Gastroesophageal sphincter (tissue), 4 donors: ENCODE data around the gene CTNNBL1. TPM values are rescaled to one million over a fixed set of nuclear protein-coding genes. Genes with fewer than 3 reads are reported as not detected.

Experiments used
- ATAC-seq: fragments of 150-250 bp; one replicate; pipeline ENCODE4 v1.9.1; 2016; ENCODE audit warnings: mild to moderate bottlenecking, moderate library complexity
- H3K27ac ChIP-seq, 4 donors: fragments of 200-600 bp; sonication (generic) in 3 of 4; 1 replicate in 3 of 4; 2 replicates in 1 of 4; pipeline ENCODE4 v1.5.1; 2016 to 2019
- H3K27me3 ChIP-seq: fragments of 200-600 bp; sonication (generic); one replicate; pipeline ENCODE4 v1.5.1; 2019
- H3K36me3 ChIP-seq, 2 donors: fragments of 200-600 bp; sonication (generic); one replicate each; pipeline ENCODE4 v1.5.1; 2019; ENCODE audit warnings: control low read depth in 1 of 2
- H3K4me1 ChIP-seq, 3 donors: fragments of 200-600 bp; sonication (generic); 1 replicate in 2 of 3; 2 replicates in 1 of 3; pipeline ENCODE4 v1.5.1; 2016 to 2019; ENCODE audit warnings: control low read depth in 2 of 3
- H3K4me3 ChIP-seq, 2 donors: fragments of 200-600 bp; sonication (generic); one replicate each; pipeline ENCODE4 v1.5.1; 2019; ENCODE audit warnings: mild to moderate bottlenecking in 1 of 2, moderate library complexity in 1 of 2
- H3K9me3 ChIP-seq, 3 donors: fragments of 200-600 bp; sonication (generic); one replicate each; pipeline ENCODE4 v1.5.1; 2017 to 2019; ENCODE audit warnings: control low read depth in 2 of 3
- CTCF ChIP-seq, 4 experiments: fragments of 200-600 bp in 2 of 4; fragments of 450-650 bp in 2 of 4; sonication (generic) in 1 of 4; IDR thresholded peaks; one replicate each; pipeline ENCODE4 v1.5.1; 2017 to 2019; ENCODE audit warnings: antibody characterized with exemption in 4 of 4, mild to moderate bottlenecking in 2 of 4, moderate library complexity in 2 of 4
- EP300 ChIP-seq: sonication (generic); formaldehyde crosslinking; IDR thresholded peaks from one replicate; pipeline ENCODE4 v1.6.1; 2017; ENCODE audit warnings: antibody characterized with exemption, mild to moderate bottlenecking
- POLR2A ChIP-seq, 2 donors: fragments of 450-650 bp; IDR thresholded peaks; one replicate each; pipeline ENCODE4 v1.6.1; 2017; ENCODE audit warnings: antibody characterized with exemption in 2 of 2, mild to moderate bottlenecking in 2 of 2, moderate library complexity in 1 of 2
- POLR2AphosphoS5 ChIP-seq: sonication (generic); formaldehyde crosslinking; IDR thresholded peaks from one replicate; pipeline ENCODE4 v1.6.1; 2017; ENCODE audit warnings: antibody characterized with exemption
- WGBS, 2 donors: methylation state at CpG; one replicate each; pipeline ENCODE4 v1.1.5; 2018; ENCODE audit warnings: low coverage in 1 of 2; 5-methylcytosine and 5-hydroxymethylcytosine counted together
- total RNA-seq, 4 donors: library from RNA; depleted of rRNA; stranded (reverse); fragments of >200 nt; gene quantifications; one replicate each; pipeline ENCODE4 v1.1.0, GENCODE V29; 2016

The CTNNBL1 gene
- total RNA-seq, 4 donors from 2014 or later, result 43.8 to 58.4 (median 47.1) TPM

- peaks cover 50% of the 10 kb centered on the region for H3K27me3 ChIP-seq
- WGBS, 2 donors, result 13 to 40% methylated on average over 7 to 10 of the region's 18 CpGs
- ATAC-seq, result no peak
- H3K4me3 ChIP-seq, result no peak overlapping the region
- peaks cover 0 to 69% (median 11%) of the 10 kb centered on the region in 3 donors for H3K4me1 ChIP-seq
- TF ChIP-seq CTCF (IDR thresholded peaks at IDR 0.05), result no peak
- no peak for TF ChIP-seq POLR2AphosphoS5
- H3K27ac ChIP-seq, result no peak overlapping the region
- H3K36me3 ChIP-seq, result no peaks in the 10 kb centered on the region
- no peaks in the 10 kb centered on the region for H3K9me3 ChIP-seq
Observed at GRCh38 chr20:37901240-37901639, 207.4 kb downstream of the CTNNBL1 start.

DNA sequence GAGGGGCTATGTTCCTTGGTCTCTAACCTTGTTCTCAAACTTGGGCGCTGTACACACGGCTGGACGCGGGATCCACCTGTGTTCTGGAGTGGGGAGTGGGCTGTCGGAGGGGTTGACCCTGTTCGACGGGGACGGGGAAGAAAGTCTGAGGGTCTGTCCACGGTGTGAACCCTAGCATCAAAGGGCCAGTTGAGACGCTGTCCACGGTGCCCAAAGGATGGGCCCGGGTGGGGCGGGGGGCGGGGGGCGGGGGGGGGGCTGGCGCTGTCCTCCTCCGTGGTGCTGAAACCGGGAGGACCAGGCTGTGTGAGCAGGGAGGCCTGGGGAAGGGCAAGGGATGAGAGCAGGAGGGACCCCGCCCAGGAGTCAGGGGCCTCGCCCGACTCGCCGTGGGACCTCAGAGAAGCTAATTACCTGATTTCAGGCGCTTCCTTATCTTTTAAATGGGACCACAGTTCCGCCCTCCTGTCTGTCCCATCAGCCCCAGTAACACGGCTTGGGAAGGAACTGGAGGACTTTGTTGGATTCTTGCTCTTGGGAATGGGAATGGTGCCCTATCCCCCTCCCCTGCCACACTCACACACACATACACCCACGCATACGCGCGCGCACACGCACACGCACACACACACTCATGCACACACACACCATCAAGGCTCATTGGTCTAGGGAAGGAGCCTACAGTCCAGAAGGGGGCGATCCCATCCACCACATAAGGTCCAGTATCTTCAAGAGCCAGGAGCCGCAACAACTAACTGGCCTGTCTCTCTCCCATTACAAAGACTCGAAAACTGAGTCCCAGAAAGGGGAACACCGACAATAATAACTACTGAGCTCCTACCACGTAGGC, 208.0 kb downstream of the CTNNBL1 start:
- Histone ChIP-seq H3K27ac (no peak overlapping the region), H3K4me3 (peak overlapping the region; percentile 43 to 58), H3K27me3 (peaks cover 56% of the 10 kb centered on the region), H3K36me3 (no peaks in the 10 kb centered on the region), H3K9me3 (no peaks in the 10 kb centered on the region), H3K4me1 (peaks cover 0 to 67% (median 11%) of the 10 kb centered on the region in 3 donors)
- peak; percentile 54 for ATAC-seq
- TF ChIP-seq EP300, result no peak
- TF ChIP-seq POLR2AphosphoS5, result no peak
- peak in 3 of 4 experiments; percentile 43 to 56 (median 44) for TF ChIP-seq CTCF (IDR thresholded peaks at IDR 0.05)
- TF ChIP-seq POLR2A (IDR thresholded peaks at IDR 0.05), result no peak
- whole genome bisulfite sequencing, 2 donors, result 0 to 14% methylated on average over 1 to 13 of the region's 38 CpGs

- 17 to 40% methylated on average over 2 to 5 of the region's 71 CpGs for WGBS, 2 donors
- Histone ChIP-seq H3K27me3 (peaks cover 58% of the 10 kb centered on the region), H3K36me3 (no peaks in the 10 kb centered on the region), H3K4me3 (peak within 1 kb of the TSS; percentile 43 to 58), H3K4me1 (peaks cover 0 to 67% (median 17%) of the 10 kb centered on the region in 3 donors), H3K9me3 (no peaks in the 10 kb centered on the region), H3K27ac (peak within 1 kb of the TSS in 3 of 4 donors; percentile 41 to 67 (median 66))
- no peak for TF ChIP-seq POLR2AphosphoS5
- TF ChIP-seq POLR2A (IDR thresholded peaks at IDR 0.05), result no peak
- no peak for TF ChIP-seq CTCF (IDR thresholded peaks at IDR 0.05)
- no peak for TF ChIP-seq EP300
- ATAC-seq, result peak; percentile 26
Observed at GRCh38 chr20:37902504-37903313, 208.9 kb downstream of the CTNNBL1 start, which contains the start of gene VSTM2L. VSTM2L (plus strand) TSS chr20:37903127; CDS start chr20:37903351, 224 bp downstream.

GRCh38 chr20:37903317-37904007, 209.6 kb downstream of the CTNNBL1 start:
- Histone ChIP-seq H3K36me3 (no peaks in the 10 kb centered on the region), H3K27me3 (peaks cover 64% of the 10 kb centered on the region), H3K9me3 (no peaks in the 10 kb centered on the region), H3K4me3 (peak overlapping the region; percentile 43 to 58), H3K27ac (peak overlapping the region in 3 of 4 donors; percentile 41 to 67 (median 66)), H3K4me1 (peaks cover 0 to 65% (median 17%) of the 10 kb centered on the region in 3 donors)
- WGBS, 2 donors, result 47 to 87% methylated on average over 12 to 18 of the region's 67 CpGs
- no peak for TF ChIP-seq POLR2A (IDR thresholded peaks at IDR 0.05)
- no peak for TF ChIP-seq EP300
- no peak for TF ChIP-seq POLR2AphosphoS5
- TF ChIP-seq CTCF (IDR thresholded peaks at IDR 0.05), result peak in 1 of 4 experiments; percentile 48
- ATAC-seq, result no peak
